K562 (cell line): ENCODE results near the gene GIGYF1. TPM values are rescaled to one million over a fixed set of nuclear protein-coding genes. Genes with fewer than 3 reads are reported as not detected.

Experiments
- ATAC-seq: fragments of 200-7000 bp; cut with Tn5 transposase; 3 replicates; pipeline ENCODE4 v1.9.1; 2020; ENCODE audit warnings: moderate library complexity
- BruUV-seq: library from RNA; stranded (reverse); fragments of 400-500 nt; replicated peaks from 2 replicates; lab custom pipeline; 2021; lab: Mats Ljungman, UMichigan
- CTCF ChIA-PET: fragments of 300-600 bp; formaldehyde crosslinking; extraction: SDS; loops from one replicate; lab custom pipeline; 2021; ENCODE audit warnings: low intra/inter-chr PET ratio; lab: Yijun Ruan, JAX
- POLR2A ChIA-PET: fragments of 300-600, 350-650 bp; sonication (Branson Sonifier 250); formaldehyde crosslinking; extraction: SDS; loops from one replicate; lab custom pipeline; 2021; ENCODE audit warnings: antibody characterized with exemption, inconsistent platforms; lab: Yijun Ruan, JAX
- DNase-seq, 4 experiments: peaks; one replicate each; pipeline versions ENCODE4 v3.0.0 to v3.0.0-alpha.2; 2011 to 2018; ENCODE audit warnings: low spot score in 3 of 4, mixed read lengths in 3 of 4; ENCODE audit errors: extremely low read depth in 1 of 4
- FAIRE-seq: peaks from 2 replicates; lab custom pipeline; 2011; peaks lifted over from hg19 to GRCh38; lab: Jason Lieb, UNC
- H2AFZ ChIP-seq: 2 replicates; pipeline ENCODE4 v1.6.0; 2011; ENCODE audit warnings: low read depth, low read length, control low read depth, inconsistent platforms
- H3K27ac ChIP-seq: fragments of 200-600 bp; 3 replicates; pipeline ENCODE4 v1.8.0; 2011; ENCODE audit warnings: low read depth, mild to moderate bottlenecking, control low read depth, inconsistent platforms, low read length, moderate library complexity, mixed read lengths; ENCODE audit errors: extremely low read depth
- H3K27me3 ChIP-seq, 2 experiments: fragments of 300-600 bp in 1 of 2; 2 replicates in 1 of 2; 3 replicates in 1 of 2; pipeline versions ENCODE4 v1.6.0 to v1.8.0; 2011; ENCODE audit warnings: inconsistent platforms in 2 of 2, low read length in 2 of 2, mild to moderate bottlenecking in 1 of 2, mixed read lengths in 1 of 2, moderate library complexity in 1 of 2; ENCODE audit not compliant: control insufficient read depth in 2 of 2, insufficient read depth in 2 of 2
- H3K36me3 ChIP-seq: fragments of 300-600 bp; 3 replicates; pipeline ENCODE4 v1.8.0; 2011; ENCODE audit warnings: mild to moderate bottlenecking, low read length, inconsistent platforms; ENCODE audit not compliant: control insufficient read depth, insufficient read depth
- H3K4me1 ChIP-seq, 2 experiments: fragments of 200-600 bp in 1 of 2; replicated peaks in 1 of 2; 2 replicates in 1 of 2; 3 replicates in 1 of 2; pipeline versions ENCODE4 v1.5.1 to v1.8.0; 2011; ENCODE audit warnings: inconsistent platforms in 2 of 2, low read length in 2 of 2, mild to moderate bottlenecking in 1 of 2, mixed read lengths in 1 of 2, moderate library complexity in 1 of 2; ENCODE audit not compliant: control insufficient read depth in 2 of 2, insufficient read depth in 2 of 2
- H3K4me2 ChIP-seq: 2 replicates; pipeline ENCODE4 v1.6.1; 2011; ENCODE audit warnings: low read length, control low read depth, inconsistent platforms, mixed read lengths; ENCODE audit not compliant: insufficient read depth
- H3K4me3 ChIP-seq: fragments of 200-600 bp; sonication (generic), shearing (Covaris generic); 2 replicates; pipeline ENCODE4 v1.5.1; 2016; ENCODE audit warnings: control low read depth, inconsistent platforms
- H3K79me2 ChIP-seq: fragments of 200-600 bp; 3 replicates; pipeline ENCODE4 v1.8.0; 2011; ENCODE audit warnings: low read length, inconsistent platforms; ENCODE audit not compliant: control insufficient read depth, insufficient read depth
- H3K9ac ChIP-seq, 2 experiments: 2 replicates each; pipeline versions ENCODE4 v1.6.0 to v1.6.1; 2011; ENCODE audit warnings: low read depth in 2 of 2, low read length in 2 of 2, control low read depth in 1 of 2, inconsistent platforms in 1 of 2, mild to moderate bottlenecking in 1 of 2, mixed read lengths in 1 of 2; ENCODE audit not compliant: insufficient read depth in 1 of 2
- H3K9me1 ChIP-seq: one replicate; pipeline ENCODE4 v1.6.0; 2011; ENCODE audit warnings: inconsistent platforms, mild to moderate bottlenecking, low read length, moderate library complexity; ENCODE audit not compliant: control insufficient read depth, insufficient read depth
- H3K9me3 ChIP-seq: replicated peaks from 2 replicates; pipeline ENCODE4 v1.5.1; 2011; ENCODE audit warnings: low read depth, low read length, inconsistent platforms; ENCODE audit not compliant: control insufficient read depth, insufficient read depth
- H4K20me1 ChIP-seq: replicated peaks from 2 replicates; pipeline ENCODE4 v1.6.1; 2011; ENCODE audit warnings: low read length, inconsistent platforms, mixed read lengths; ENCODE audit not compliant: control insufficient read depth, insufficient read depth
- ADNP ChIP-seq: fragments of 200-800 bp; sonication (Bioruptor generic); IDR thresholded peaks from 2 replicates; pipeline ENCODE4 v1.6.1; 2016; ENCODE audit warnings: missing genetic modification characterization, missing compliant biosample characterization
- CHD4 ChIP-seq: fragments of 200-600 bp; sonication (generic); IDR thresholded peaks from 3 replicates; pipeline ENCODE4 v1.6.1; 2012; ENCODE audit warnings: low read depth, mild to moderate bottlenecking, mixed read lengths, low read length, inconsistent platforms; ENCODE audit not compliant: insufficient read depth, insufficient replicate concordance, poor library complexity, severe bottlenecking
- CSDE1 ChIP-seq, 2 experiments: fragments of 450-650 bp; IDR thresholded peaks; 2 replicates each; pipeline ENCODE4 v1.6.1; 2016; ENCODE audit warnings: mild to moderate bottlenecking in 1 of 2
- ELF4 ChIP-seq: fragments of 450-650 bp; formaldehyde crosslinking; IDR thresholded peaks from 2 replicates; pipeline ENCODE4 v1.4.0; 2022; ENCODE audit warnings: missing genetic modification characterization
- FOS ChIP-seq: IDR thresholded peaks from 3 replicates; pipeline ENCODE4 v1.6.1; 2011; ENCODE audit not compliant: insufficient read length; ENCODE audit errors: extremely low read depth
- FOXM1 ChIP-seq, 2 experiments: fragments of 450-650 bp in 1 of 2; sonication (generic) in 1 of 2; formaldehyde crosslinking in 1 of 2; IDR thresholded peaks; 2 replicates each; pipeline versions ENCODE4 v1.6.1 to v1.9.0; 2017 to 2022; ENCODE audit warnings: low read depth in 2 of 2, mild to moderate bottlenecking in 2 of 2, missing genetic modification reagents in 1 of 2, moderate library complexity in 1 of 2
- GABPB1 ChIP-seq: sonication (generic); formaldehyde crosslinking; IDR thresholded peaks from 2 replicates; pipeline ENCODE4 v1.8.0; 2022; ENCODE audit warnings: mild to moderate bottlenecking, missing genetic modification reagents
- HMGN3 ChIP-seq: IDR thresholded peaks from 2 replicates; pipeline ENCODE4 v1.6.1; 2011; ENCODE audit warnings: borderline replicate concordance, low read depth, mild to moderate bottlenecking, mixed read lengths, low read length; ENCODE audit not compliant: insufficient read length; ENCODE audit errors: extremely low read depth
- KAT7 ChIP-seq: sonication (generic); formaldehyde crosslinking; IDR thresholded peaks from 2 replicates; pipeline ENCODE4 v1.8.0; 2022; ENCODE audit warnings: missing genetic modification reagents, mild to moderate bottlenecking, borderline replicate concordance
- MAFG ChIP-seq: fragments of 450-650 bp; conservative IDR thresholded peaks from 2 replicates; pipeline ENCODE4 v1.6.1; 2016; ENCODE audit warnings: missing genetic modification characterization, missing compliant biosample characterization
- NFE2L1 ChIP-seq: fragments of 450-650 bp; IDR thresholded peaks from 2 replicates; pipeline ENCODE4 v1.6.1; 2016; ENCODE audit warnings: missing genetic modification characterization, low read depth, mild to moderate bottlenecking, missing compliant biosample characterization, moderate library complexity, borderline replicate concordance
- PHTF2 ChIP-seq: fragments of 250-450 bp; sonication (Bioruptor Pico); IDR thresholded peaks from 2 replicates; pipeline ENCODE4 v1.5.0; 2021; ENCODE audit warnings: mild to moderate bottlenecking
- PPARD ChIP-seq: fragments of 250-450 bp; sonication (Bioruptor Pico); IDR thresholded peaks from 2 replicates; pipeline ENCODE4 v1.8.0; 2022; ENCODE audit warnings: inconsistent platforms, mild to moderate bottlenecking, moderate library complexity
- SOX6 ChIP-seq: fragments of 450-650 bp; IDR thresholded peaks from 2 replicates; pipeline ENCODE4 v1.6.1; 2014; ENCODE audit warnings: mild to moderate bottlenecking
- SPI1 ChIP-seq: IDR thresholded peaks from 2 replicates; pipeline ENCODE4 v1.6.1; 2011; ENCODE audit warnings: low read depth, low read length, control low read depth, borderline replicate concordance
- WHSC1 ChIP-seq: IDR thresholded peaks from one replicate; pipeline ENCODE4 v1.6.1; 2012; ENCODE audit warnings: low read length, control low read depth, inconsistent platforms
- ZNF232 ChIP-seq: sonication (generic); formaldehyde crosslinking; IDR thresholded peaks from 2 replicates; pipeline ENCODE4 v1.8.0; 2022; ENCODE audit warnings: mild to moderate bottlenecking, missing genetic modification reagents
- ZNF384 ChIP-seq: IDR thresholded peaks from 2 replicates; pipeline ENCODE4 v1.6.1; 2012; ENCODE audit warnings: low read depth, low read length, improper control_type of control experiment
- WGBS: fragments of 100-300 bp; shearing (Covaris generic); methylation state at CpG from one replicate; pipeline ENCODE4 v1.1.6; 2016; ENCODE audit warnings: low coverage, mixed read lengths; ENCODE audit not compliant: insufficient coverage; ENCODE audit errors: missing lambda C conversion rate; 5-methylcytosine and 5-hydroxymethylcytosine counted together
- in situ Hi-C: fragments of 300-500 bp; cut with MboI; formaldehyde crosslinking; loops from 4 replicates; pipeline ENCODE4 v1.15.0; 2018; ENCODE audit warnings: inconsistent platforms, mixed read lengths
- intact Hi-C: fragments of 100-400 bp; cut with micrococcal nuclease; formaldehyde crosslinking; loops from 2 replicates; pipeline ENCODE4 v1.14.2; 2022
- polyA plus RNA-seq, 8 experiments: library from polyadenylated mRNA; depleted of rRNA in 4 of 8; stranded (reverse) in 5 of 8; unstranded in 3 of 8; fragments of >200 nt; fragmentation: Nextera tagmentation in 2 of 8; fragmentation: Illumina TruSeq in 1 of 8; extraction: Ambion mirVana in 2 of 8; extraction: Trizol in 1 of 8; gene quantifications; 2 replicates each; pipeline versions ENCODE4 v1.2.1 to v1.2.3, GENCODE V29; 2011 to 2014; ENCODE audit warnings: inconsistent platforms in 1 of 8, missing spikeins in 1 of 8
- total RNA-seq, 7 experiments: library from RNA; depleted of rRNA in 6 of 7; stranded (reverse); fragments of >200 nt in 6 of 7; fragmentation: Illumina TruSeq in 2 of 7; extraction: Trizol in 2 of 7; gene quantifications; 2 replicates each; pipeline versions ENCODE4 v1.2.1 to v1.2.3, GENCODE V29; 2011 to 2021; ENCODE audit warnings: low replicate concordance in 1 of 7
- TF ChIP-seq, protein P1 (sequence below): IDR thresholded peaks from 2 replicates; pipeline ENCODE4 v1.6.1; 2014; ENCODE audit warnings: antibody characterized with exemption

GIGYF1 gene
- total and polyA plus RNA-seq, 9 of the 15 experiments (the other 6 are each of a cell fraction or from before 2014, with no cell fraction given) = 0.56 to 76.2 (median 16.8) TPM

DNA sequence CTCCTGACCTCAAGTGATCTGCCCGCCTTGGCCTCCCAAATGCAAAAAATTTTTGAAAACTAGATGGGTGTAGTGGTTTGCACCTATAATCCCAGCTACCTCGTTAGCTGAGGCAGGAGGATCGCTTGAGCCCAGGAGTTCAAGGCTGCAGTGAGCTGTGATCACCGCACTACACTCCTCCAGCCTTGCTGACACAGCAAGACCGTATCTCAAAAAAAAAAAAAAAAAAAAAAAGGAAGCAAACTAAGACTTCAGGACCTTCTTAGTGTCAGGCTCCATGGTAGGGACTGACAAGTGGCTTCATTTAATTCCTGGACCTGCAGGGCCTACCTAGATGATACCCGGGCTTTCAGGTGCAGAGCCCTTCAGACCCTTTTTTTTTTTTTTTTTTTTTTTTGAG, 14.3 kb upstream of the GIGYF1 start (continued):
- TF ChIP-seq ELF4 (CRISPR knock-in tag) (no peak), KAT7 (CRISPR knock-in tag) (no peak), FOXM1 (IDR thresholded peaks at IDR 0.05; ENCODE audit: low read depth) (no peak), FOXM1 (CRISPR knock-in tag; IDR thresholded peaks at IDR 0.05; ENCODE audit: low read depth) (no peak), MAFG (tag) (peak; percentile 77), ZNF384 (peak; percentile 79; the same call in 1 of the 2 replicates)

DNA sequence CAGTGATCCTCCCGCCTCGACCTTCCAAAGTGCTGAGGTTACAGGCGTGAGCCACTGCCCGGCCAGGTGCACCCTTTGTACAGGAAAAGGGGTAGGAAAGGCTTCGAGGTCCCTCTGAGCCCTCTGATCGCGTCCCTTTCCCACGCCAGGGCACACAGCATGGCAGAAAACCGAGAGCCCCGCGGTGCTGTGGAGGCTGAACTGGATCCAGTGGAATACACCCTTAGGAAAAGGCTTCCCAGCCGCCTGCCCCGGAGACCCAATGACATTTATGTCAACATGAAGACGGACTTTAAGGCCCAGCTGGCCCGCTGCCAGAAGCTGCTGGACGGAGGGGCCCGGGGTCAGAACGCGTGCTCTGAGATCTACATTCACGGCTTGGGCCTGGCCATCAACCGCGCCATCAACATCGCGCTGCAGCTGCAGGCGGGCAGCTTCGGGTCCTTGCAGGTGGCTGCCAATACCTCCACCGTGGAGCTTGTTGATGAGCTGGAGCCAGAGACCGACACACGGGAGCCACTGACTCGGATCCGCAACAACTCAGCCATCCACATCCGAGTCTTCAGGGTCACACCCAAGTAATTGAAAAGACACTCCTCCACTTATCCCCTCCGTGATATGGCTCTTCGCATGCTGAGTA, 12.7 kb upstream of the GIGYF1 start:
- H3K9ac ChIP-seq = peak overlapping the region; percentile 83 to 96
- H3K27me3 ChIP-seq = 0 out of 5 replicates have a peak, but pooled peaks cover 0 to 3% of the 10 kb centered on the region in 2 experiments
- peak overlapping the region; percentile 98 for H3K4me2 ChIP-seq
- FAIRE-seq (peak; percentile 42), DNase-seq (peak in 3 of 4 experiments; percentile 64 to 79 (median 69)), ATAC-seq (peak; percentile 9)
- WGBS = 2% methylated on average over 34 of the region's 34 CpGs
- H3K36me3 ChIP-seq = peaks cover 22% of the 10 kb centered on the region
- peaks cover 25% of the 10 kb centered on the region for H3K79me2 ChIP-seq
- H3K4me3 ChIP-seq = peak overlapping the region; percentile 66
- 0 out of 2 replicates have a peak, but pooled peaks cover 4% of the 10 kb centered on the region for H4K20me1 ChIP-seq
- peak overlapping the region; percentile 83 for H3K27ac ChIP-seq
- ChIA-PET POLR2A (interaction anchor here (0.6 to 2.8 kb wide), 5 partner anchors 8 to 165 kb away, joined by 3 to 11 read pairs (median 4); partner anchors contain the start of genes FBXO24 and LRCH4), CTCF (interaction anchor here (2.4 kb wide), 1 partner anchor 145 kb away, joined by 22 read pairs; the partner anchor contains the start of gene SLC12A9)
- BruUV-seq = no TSS peak
- no peaks in the 10 kb centered on the region for H3K9me1 ChIP-seq
- H3K9me3 ChIP-seq = no peaks in the 10 kb centered on the region
- in situ Hi-C loops = loop anchor here (5.0 kb wide), 1 partner anchor 146 kb away; the partner anchor contains the start of gene SLC12A9
- H3K4me1 ChIP-seq = peaks cover 6 to 30% of the 10 kb centered on the region in 2 experiments; a peak in 4 of 5 replicates
- H2AFZ ChIP-seq = peak overlapping the region; percentile 78; the same call in 1 of the 2 replicates
- intact Hi-C loops = loop anchor here (5.0 kb wide), 1 partner anchor 96 kb away; no protein-coding TSS in a partner anchor
- TF ChIP-seq NFE2L1 (tag) (no peak), SPI1 (no peak), SOX6 (no peak), CHD4 (no peak), CSDE1 (IDR thresholded peaks at IDR 0.05) (no peak), WHSC1 (no peak), ZNF232 (CRISPR knock-in tag) (0 out of 2 replicates have a peak, but pooled peaks have one; percentile 27), HMGN3 (peak; percentile 18), PHTF2 (CRISPR knock-in tag) (no peak), GABPB1 (CRISPR knock-in tag) (0 out of 2 replicates have a peak, but pooled peaks have one; percentile 41), FOS (no peak), ADNP (tag) (no peak), PPARD (CRISPR knock-in tag) (no peak)
- TF ChIP-seq, protein P1, sequence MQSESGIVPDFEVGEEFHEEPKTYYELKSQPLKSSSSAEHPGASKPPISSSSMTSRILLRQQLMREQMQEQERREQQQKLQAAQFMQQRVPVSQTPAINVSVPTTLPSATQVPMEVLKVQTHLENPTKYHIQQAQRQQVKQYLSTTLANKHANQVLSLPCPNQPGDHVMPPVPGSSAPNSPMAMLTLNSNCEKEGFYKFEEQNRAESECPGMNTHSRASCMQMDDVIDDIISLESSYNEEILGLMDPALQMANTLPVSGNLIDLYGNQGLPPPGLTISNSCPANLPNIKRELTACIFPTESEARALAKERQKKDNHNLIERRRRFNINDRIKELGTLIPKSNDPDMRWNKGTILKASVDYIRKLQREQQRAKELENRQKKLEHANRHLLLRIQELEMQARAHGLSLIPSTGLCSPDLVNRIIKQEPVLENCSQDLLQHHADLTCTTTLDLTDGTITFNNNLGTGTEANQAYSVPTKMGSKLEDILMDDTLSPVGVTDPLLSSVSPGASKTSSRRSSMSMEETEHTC = no peak
